Caco-2 (cell line): Measurements from ENCODE around the gene AGER. TPM values are rescaled to one million over a fixed set of nuclear protein-coding genes. Genes with fewer than 3 reads are reported as not detected.

Experiments used
- BruUV-seq: library from RNA; stranded (reverse); fragments of 400-500 nt; replicated peaks from 2 replicates; lab custom pipeline; 2021; lab: Mats Ljungman, UMichigan
- CTCF ChIA-PET: fragments of 300-600 bp; sonication (Branson Sonifier 250); formaldehyde crosslinking; loops from one replicate; lab custom pipeline; 2022; ENCODE audit warnings: antibody characterized with exemption; lab: Charles Lee
- POLR2A ChIA-PET: fragments of 300-600 bp; sonication (Branson Sonifier 250); formaldehyde crosslinking; loops from one replicate; lab custom pipeline; 2022; ENCODE audit warnings: antibody characterized with exemption; lab: Charles Lee
- DNase-seq, 2 experiments: peaks; one replicate each; pipeline versions ENCODE4 v3.0.0 to v3.0.0-alpha.2; 2020 to 2022
- H3K27me3 ChIP-seq: replicated peaks from 2 replicates; pipeline ENCODE4 v1.6.0; 2011; ENCODE audit warnings: low read length; ENCODE audit not compliant: control insufficient read depth, insufficient read depth
- H3K36me3 ChIP-seq: 2 replicates; pipeline ENCODE4 v1.5.1; 2011; ENCODE audit warnings: low read length; ENCODE audit not compliant: control insufficient read depth, insufficient read depth
- H3K4me1 ChIP-seq: fragments of 250-450 bp; sonication (Bioruptor Pico); 2 replicates; pipeline ENCODE4 v1.5.1; 2020; ENCODE audit warnings: mild to moderate bottlenecking
- H3K4me3 ChIP-seq: 2 replicates; pipeline ENCODE4 v1.5.1; 2011; ENCODE audit warnings: low read depth, mild to moderate bottlenecking, control low read depth, low read length
- H3K9me3 ChIP-seq: fragments of 250-450 bp; sonication (Bioruptor Pico); 2 replicates; pipeline ENCODE4 v1.5.1; 2020; ENCODE audit warnings: mild to moderate bottlenecking, moderate library complexity
- H3K27ac Mint-ChIP-seq: one replicate; pipeline ENCODE4 v1.8.0; 2022; ENCODE audit warnings: mixed read lengths; ENCODE audit not compliant: unreplicated experiment
- H3K27me3 Mint-ChIP-seq: one replicate; pipeline ENCODE4 v1.8.0; 2022; ENCODE audit warnings: mixed read lengths; ENCODE audit not compliant: insufficient read depth, unreplicated experiment
- H3K36me3 Mint-ChIP-seq: one replicate; pipeline ENCODE4 v1.8.0; 2022; ENCODE audit warnings: mild to moderate bottlenecking, mixed read lengths; ENCODE audit not compliant: insufficient read depth, unreplicated experiment
- H3K4me1 Mint-ChIP-seq: one replicate; pipeline ENCODE4 v1.8.0; 2022; ENCODE audit warnings: low read depth, mixed read lengths; ENCODE audit not compliant: unreplicated experiment
- H3K4me3 Mint-ChIP-seq: one replicate; pipeline ENCODE4 v1.8.0; 2022; ENCODE audit warnings: mild to moderate bottlenecking, moderate library complexity, mixed read lengths; ENCODE audit not compliant: unreplicated experiment
- H3K9me3 Mint-ChIP-seq: one replicate; pipeline ENCODE4 v1.8.0; 2022; ENCODE audit warnings: mixed read lengths; ENCODE audit not compliant: unreplicated experiment
- CTCF ChIP-seq, 2 experiments: fragments of 200-600 bp in 1 of 2; IDR thresholded peaks; 1 replicate in 1 of 2; 2 replicates in 1 of 2; pipeline versions ENCODE4 v1.5.1 to v1.8.0; 2011 to 2022; ENCODE audit warnings: antibody characterized with exemption in 1 of 2, control low read depth in 1 of 2, inconsistent platforms in 1 of 2, low read depth in 1 of 2, low read length in 1 of 2, mild to moderate bottlenecking in 1 of 2, moderate library complexity in 1 of 2; ENCODE audit not compliant: insufficient read depth in 1 of 2, severe bottlenecking in 1 of 2, unreplicated experiment in 1 of 2
- intact Hi-C: fragments of 100-400 bp; cut with micrococcal nuclease; formaldehyde crosslinking; loops from one replicate; pipeline ENCODE4 v1.10.0; 2022; ENCODE audit not compliant: unreplicated experiment
- total RNA-seq: library from RNA; stranded (reverse); gene quantifications from 2 replicates; pipeline ENCODE4 v1.2.3, GENCODE V29; 2022

Gene AGER
- total RNA-seq, 1 experiment from 2014 or later: 10.3 TPM

- POLR2A ChIA-PET: interaction anchor here (0.8 kb wide), 1 partner anchor 781 kb away, joined by 5 read pairs; no protein-coding TSS in a partner anchor
- TF ChIP-seq CTCF (IDR thresholded peaks at IDR 0.05; ENCODE audit: insufficient read depth in 1 of 2, low read depth in 1 of 2, low read length in 1 of 2, severe bottlenecking in 1 of 2, unreplicated experiment in 1 of 2): no peak
- Mint-ChIP-seq H3K4me3 (peak overlapping the region; percentile 83), H3K4me1 (peaks cover 26% of the 10 kb centered on the region), H3K27me3 (no peaks in the 10 kb centered on the region), H3K36me3 (peaks cover 36% of the 10 kb centered on the region), H3K9me3 (no peaks in the 10 kb centered on the region), H3K27ac (no peak overlapping the region)
- intact Hi-C loops: loop anchor here (1.0 to 10.0 kb wide), 2 partner anchors 13 to 774 kb away; partner anchors contain the start of genes BRD2 and RNF5
- no peak for DNase-seq
- Histone ChIP-seq H3K36me3 (peaks cover 2% of the 10 kb centered on the region; the same call in 1 of the 2 replicates), H3K4me3 (peak overlapping the region; percentile 62), H3K27me3 (no peaks in the 10 kb centered on the region), H3K9me3 (no peaks in the 10 kb centered on the region), H3K4me1 (peaks cover 19% of the 10 kb centered on the region)
- BruUV-seq: no TSS peak
- CTCF ChIA-PET: interaction anchor here (0.5 to 1.2 kb wide), 2 partner anchors 63 to 74 kb away, joined by 3 read pairs; partner anchors contain the start of gene ATF6B
These were observed 7.0 kb upstream of the AGER start for GRCh38 chr6:32190911-32191677.

DNA sequence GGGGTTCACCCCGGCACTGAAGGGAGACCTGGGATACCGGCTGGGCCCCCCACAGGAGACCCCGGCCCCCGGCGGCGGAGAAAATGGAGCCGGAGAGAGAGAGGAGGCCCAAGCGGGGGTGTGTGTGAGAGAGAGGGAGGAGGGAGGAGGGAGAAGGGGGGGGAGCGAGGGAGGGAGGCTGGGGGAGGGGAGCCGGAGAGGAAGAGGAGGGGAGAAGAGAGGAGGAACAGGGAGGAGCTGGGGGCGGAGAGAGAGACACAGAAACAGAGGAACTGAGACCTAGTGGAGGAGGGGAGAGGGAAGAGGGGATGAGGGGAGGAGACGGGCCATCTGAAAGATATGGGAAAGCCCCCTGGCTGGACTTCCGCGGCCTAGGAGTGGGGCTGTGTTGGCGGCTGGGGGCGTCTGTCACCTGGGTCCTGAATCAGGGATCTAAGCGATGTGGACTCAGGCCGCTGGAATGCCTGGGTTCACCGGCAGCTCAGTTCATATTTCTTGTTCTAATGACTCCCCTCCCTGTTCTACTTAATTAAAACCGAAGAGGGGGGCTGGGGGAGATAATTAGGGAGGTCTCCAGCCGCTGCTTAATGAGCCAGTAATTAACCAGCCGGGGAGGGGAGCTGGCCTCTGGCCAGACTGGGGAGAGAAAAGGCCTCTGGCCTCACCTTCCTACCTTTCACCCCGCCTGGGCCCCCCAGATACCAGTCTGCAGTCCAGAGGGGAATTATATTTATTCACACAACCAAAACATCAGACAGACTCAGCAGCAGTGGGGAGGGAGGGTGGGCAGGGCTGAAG is 6.2 kb upstream of the AGER start, which contains the start of gene PBX2:
TSS of gene PBX2 (minus strand) at position 149 of the 798 bp plus-strand sequence. CDS start 287 bp downstream, outside the sequence.
- Mint-ChIP-seq H3K27me3 (no peaks in the 10 kb centered on the region), H3K9me3 (no peaks in the 10 kb centered on the region), H3K27ac (peak within 1 kb of the TSS; percentile 90), H3K36me3 (peaks cover 35% of the 10 kb centered on the region), H3K4me3 (peak within 1 kb of the TSS; percentile 83), H3K4me1 (peaks cover 30% of the 10 kb centered on the region)
- no peak for TF ChIP-seq CTCF (IDR thresholded peaks at IDR 0.05; ENCODE audit: insufficient read depth in 1 of 2, low read depth in 1 of 2, low read length in 1 of 2, severe bottlenecking in 1 of 2, unreplicated experiment in 1 of 2)
- TSS peak; percentile 95 for BruUV-seq
- intact Hi-C loops: loop anchor here (1.0 to 10.0 kb wide), 2 partner anchors 12 to 775 kb away; partner anchors contain the start of genes BRD2 and RNF5
- peak within 1 kb of the TSS; percentile 62 for H3K4me3 ChIP-seq
- DNase-seq: peak; percentile 71 to 87
- H3K9me3 ChIP-seq: no peaks in the 10 kb centered on the region
- peaks cover 19% of the 10 kb centered on the region for H3K4me1 ChIP-seq
- ChIA-PET CTCF (interaction anchor here (0.7 to 1.2 kb wide), 3 partner anchors 13 to 73 kb away, joined by 3 read pairs; no protein-coding TSS in a partner anchor), POLR2A (interaction anchor here (0.6 to 0.8 kb wide), 3 partner anchors 13 to 782 kb away, joined by 4 to 5 read pairs (median 5); partner anchors contain the start of gene ATF6B)
- no peaks in the 10 kb centered on the region for H3K27me3 ChIP-seq
- peaks cover 2% of the 10 kb centered on the region; the same call in 1 of the 2 replicates for H3K36me3 ChIP-seq

DNA sequence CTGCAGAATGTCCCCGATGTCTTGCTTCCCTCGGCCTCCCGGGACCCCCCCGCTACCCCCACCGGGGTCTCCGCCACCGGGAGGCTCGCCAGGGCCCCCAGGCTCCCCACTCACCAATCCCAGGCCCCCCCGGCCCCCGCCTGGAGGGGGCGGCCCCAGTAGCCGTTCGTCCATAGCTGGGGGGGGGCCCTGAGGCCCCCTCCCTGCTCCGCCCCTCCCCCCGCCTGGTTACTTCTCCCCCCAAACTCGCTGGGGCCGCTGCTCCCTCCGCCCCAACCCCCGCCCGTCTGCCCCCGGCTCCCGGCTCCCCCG is 5.6 kb upstream of the AGER start:
- peaks cover 2% of the 10 kb centered on the region; the same call in 1 of the 2 replicates for H3K36me3 ChIP-seq
- no peak for TF ChIP-seq CTCF (IDR thresholded peaks at IDR 0.05; ENCODE audit: insufficient read depth in 1 of 2, low read depth in 1 of 2, low read length in 1 of 2, severe bottlenecking in 1 of 2, unreplicated experiment in 1 of 2)
- H3K4me3 ChIP-seq: peak overlapping the region; percentile 62
- peak overlapping the region; percentile 90 for H3K27ac Mint-ChIP-seq
- no peaks in the 10 kb centered on the region for H3K9me3 Mint-ChIP-seq
- peak overlapping the region; percentile 83 for H3K4me3 Mint-ChIP-seq
- no peaks in the 10 kb centered on the region for H3K27me3 ChIP-seq
- no TSS peak for BruUV-seq
- peaks cover 19% of the 10 kb centered on the region for H3K4me1 ChIP-seq
- CTCF ChIA-PET: interaction anchor here (0.7 kb wide), 1 partner anchor 18 kb away, joined by 3 read pairs; no protein-coding TSS in a partner anchor
- no peaks in the 10 kb centered on the region for H3K9me3 ChIP-seq
- no peak for DNase-seq
- H3K36me3 Mint-ChIP-seq: peaks cover 32% of the 10 kb centered on the region
- no peaks in the 10 kb centered on the region for H3K27me3 Mint-ChIP-seq
- POLR2A ChIA-PET: no interaction called here
- intact Hi-C loops: loop anchor here (1.0 to 10.0 kb wide), 2 partner anchors 11 to 775 kb away; partner anchors contain the start of genes BRD2 and RNF5
- H3K4me1 Mint-ChIP-seq: peaks cover 25% of the 10 kb centered on the region
